CD4-positive, alpha-beta T cell treated with Interleukin-4 for 1 hour (primary cell): Measurements from ENCODE around the gene FYB1.

Source experiments
- DNase-seq, 2 donors: peaks; one replicate each; pipeline ENCODE4 v3.0.0-alpha.2; 2020 to 2022

Gene FYB1

DNA sequence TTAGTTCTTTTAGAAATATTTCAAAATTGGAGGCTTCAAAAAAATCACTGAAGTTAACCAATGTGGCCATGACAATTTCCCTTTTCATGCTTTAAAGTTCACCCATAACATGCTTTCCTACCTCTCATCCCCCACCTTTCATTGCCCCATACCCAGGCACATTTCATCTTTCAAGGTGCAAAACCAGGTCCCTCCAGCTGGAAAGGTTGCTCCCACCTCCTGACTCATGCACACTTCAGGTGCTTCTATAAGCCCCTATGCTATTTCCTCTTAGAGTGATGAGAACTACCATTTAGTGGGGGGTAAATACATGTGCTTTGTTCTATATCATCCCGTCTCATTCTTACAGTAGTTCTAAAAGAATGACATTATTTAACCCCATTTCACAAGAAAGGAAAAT is 15.4 kb downstream of the FYB1 start:
- DNase-seq, result no peak

DNA sequence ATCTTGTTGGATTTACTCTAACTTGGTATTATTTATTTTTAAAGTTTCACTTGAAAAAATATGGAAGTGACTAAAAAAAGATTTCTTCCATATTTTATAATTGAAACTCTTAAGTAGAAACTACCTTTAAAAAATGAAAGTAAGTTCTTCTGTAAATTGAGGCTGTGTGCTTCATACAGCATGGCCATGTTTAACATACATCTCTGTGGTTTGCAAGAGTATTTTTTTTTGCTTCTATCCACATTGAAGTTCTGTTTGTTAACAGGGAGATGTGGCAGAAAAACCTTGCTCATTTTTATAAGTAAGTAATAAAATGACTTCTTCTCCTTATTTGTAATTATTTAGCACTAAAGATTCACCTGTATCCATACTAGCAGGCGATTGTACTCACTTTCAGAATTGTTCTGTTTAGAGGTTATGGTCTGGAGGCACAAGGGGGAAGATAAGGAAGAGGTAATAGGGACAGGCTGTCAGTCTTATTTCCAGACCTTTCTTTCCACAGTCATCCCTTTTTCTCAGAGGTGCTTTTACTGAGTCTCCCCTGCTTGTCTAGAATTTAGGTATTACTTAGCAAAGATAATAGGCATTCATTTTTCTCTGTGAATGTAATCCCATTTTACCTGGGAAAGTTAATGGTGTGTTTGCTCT is 16.0 kb downstream of the FYB1 start:
- no peak for DNase-seq

DNA sequence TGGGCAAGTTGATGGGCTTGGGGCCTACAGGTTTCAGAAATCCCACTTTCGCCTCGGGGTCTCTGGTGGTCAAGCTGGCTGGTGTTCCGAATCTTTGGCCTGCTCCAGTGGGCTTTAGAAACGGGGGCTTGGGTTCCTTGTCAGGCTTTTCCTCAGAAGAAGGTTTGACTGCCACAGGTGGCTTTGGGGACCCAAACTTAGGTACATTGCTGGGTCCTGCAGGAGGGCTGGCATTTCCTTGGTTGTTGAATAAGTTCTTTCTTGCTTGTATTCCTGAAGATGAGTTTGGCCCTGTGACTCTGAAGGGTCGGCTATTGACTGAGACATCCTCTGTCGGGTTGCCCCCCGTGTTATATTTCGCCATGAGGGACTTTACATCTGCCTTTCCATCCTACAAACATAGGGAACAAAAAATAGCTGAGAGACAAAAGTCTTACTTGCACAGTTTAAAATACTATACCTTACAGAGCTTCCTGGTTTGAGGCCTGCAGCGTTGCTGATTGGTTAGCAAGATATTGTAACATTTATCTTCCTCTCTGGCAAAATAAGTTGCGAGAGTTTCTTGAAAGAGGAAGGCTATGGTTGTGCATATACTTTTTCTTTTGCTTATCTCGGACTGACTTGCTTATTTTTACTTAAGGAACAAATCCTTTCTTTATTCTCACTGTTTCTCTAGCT is 16.6 kb downstream of the FYB1 start:
- peak; percentile 48 to 76 for DNase-seq

DNA sequence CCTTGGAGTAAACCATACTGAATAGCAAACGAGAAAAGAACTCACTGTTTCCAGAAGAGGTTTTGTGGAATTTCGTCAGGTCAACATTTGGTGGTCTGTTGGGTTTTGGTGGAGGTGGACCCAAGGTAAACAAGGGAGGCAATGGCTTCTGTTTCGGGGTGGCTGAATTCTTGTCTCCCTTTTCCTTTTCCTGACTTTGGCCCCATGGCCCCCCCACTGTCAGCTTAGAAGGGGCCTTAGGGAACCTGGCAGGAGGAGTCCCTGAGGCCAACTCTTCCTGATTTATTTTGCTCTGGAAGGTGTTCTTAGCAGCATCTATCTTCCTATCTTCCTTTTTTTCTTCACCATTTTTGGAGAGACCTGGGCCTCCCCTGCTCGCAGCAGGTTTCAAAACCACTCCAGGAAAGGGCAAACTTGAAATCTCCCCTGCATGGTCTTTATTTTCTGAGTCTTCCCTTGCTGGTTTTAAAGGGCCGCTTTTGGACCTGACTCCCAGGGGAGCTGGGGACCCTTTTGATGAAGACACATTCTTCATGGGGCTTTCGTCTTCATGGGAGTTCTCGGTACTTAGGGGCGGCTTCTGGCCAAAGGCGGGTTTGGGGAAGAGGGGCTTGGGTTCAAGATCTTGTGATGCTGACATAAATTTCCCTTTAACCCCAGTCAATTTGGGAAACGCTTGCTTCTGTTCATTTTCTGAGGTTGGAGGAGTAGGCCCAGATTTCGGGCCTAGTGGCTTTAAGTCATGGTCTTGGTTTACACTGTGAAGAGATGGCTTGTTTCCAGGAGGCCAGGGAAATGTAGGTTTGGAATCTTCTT is 17.4 kb downstream of the FYB1 start:
- DNase-seq, result no peak

DNA sequence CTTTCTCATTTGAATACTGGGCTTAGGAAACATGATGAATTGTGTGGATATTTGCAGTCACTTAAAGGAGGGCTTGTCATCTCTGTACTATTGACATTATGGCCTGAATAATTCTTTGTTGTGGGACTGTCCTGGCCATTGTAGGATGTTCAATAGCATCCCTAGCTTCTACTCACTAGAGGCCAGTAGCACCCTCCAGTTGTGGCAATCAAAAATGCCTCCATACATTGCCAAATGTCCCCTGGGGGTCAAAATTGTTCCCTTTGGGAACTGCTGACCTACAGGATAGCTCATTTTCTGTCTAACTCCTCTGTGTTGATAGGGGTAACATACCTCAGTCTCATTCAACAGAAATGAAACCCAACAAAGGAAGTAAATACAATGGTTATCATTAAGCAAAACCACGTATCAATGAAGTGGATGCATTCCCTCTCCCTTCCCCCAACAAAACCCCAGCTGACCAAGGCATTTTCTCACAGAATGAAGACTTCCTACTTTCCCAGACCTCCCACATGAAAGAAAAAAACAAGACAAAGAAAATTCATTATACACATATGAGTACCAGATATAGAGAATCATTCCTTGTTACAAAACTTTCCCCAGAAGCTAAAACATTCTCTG is 18.1 kb downstream of the FYB1 start:
- DNase-seq, result peak in 1 of 2 donors; percentile 62

DNA sequence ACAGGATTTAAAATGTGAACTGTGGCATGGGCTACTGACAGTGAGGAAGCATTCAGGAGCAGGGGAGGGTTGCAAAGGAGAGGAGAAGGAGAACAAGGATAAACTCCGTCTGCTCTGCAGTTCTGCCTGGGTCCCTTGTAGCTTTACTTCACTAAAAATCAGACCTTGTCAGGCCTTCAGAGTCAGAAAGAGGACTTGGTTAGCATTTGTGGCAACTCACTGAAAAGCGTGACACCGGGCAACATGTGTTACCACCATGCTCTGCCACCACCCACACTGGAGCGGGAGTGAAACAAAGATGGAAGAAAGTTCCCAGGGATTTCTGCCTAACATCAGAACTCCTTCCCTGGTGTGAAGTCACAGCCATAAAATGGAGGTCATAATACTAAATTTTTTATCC is 19.3 kb downstream of the FYB1 start:
- DNase-seq, result no peak

DNA sequence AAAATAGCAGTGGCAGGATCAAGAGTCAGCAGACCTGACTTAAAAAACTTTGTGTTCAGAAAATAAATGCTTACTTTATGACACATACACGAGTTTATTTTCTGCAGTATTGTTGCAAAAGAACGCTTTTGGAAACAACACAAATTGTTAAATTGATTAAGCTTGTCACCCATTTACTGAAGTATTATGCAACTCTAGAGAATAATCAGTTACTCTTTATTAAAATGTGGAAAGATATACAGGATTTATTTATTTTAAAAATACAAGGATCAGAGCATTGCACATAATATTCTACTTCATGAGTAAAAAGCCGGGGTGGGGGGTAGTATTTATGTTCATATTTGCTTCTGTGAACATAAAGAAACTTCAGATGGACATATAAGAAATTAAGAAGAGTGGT is 20.0 kb downstream of the FYB1 start:
- no peak for DNase-seq

DNA sequence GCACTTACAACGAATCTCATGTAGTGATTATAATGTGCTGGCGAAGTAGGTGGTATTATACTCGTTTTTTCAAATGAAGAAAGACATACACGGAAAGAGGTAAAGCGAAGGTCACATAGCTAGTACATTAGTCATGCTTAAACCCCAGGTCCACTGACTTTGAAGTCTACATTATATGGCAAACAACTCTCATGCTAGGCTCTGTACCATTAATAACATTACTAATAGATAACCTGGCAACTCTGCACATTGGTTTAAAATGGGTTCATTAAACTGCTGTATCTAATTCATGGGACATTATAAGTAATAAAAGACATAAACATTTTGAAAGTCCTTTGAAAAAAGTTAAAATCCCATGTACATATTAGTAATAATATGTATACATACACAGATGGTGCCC is 21.2 kb downstream of the FYB1 start:
- DNase-seq, result peak in 1 of 2 donors; percentile 46

DNA sequence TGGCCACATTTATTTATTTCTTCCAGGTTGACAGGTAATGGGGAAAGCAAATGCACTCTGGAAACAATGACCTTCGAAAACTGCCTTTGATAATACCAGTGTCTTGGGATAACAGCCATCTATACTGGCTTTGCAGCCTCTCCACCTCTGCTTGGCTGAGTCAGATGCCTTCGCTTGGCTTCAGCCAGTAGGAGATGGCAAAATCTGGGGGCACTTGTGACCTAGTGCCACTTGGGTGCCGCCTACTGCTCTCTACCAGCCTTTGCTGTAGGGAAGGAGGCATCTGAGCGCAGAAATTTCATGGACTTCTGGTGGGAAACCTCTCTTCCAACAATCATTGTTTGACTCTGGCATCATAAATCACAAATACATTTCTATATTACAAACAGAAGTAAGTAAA is 21.8 kb downstream of the FYB1 start:
- peak; percentile 64 to 75 for DNase-seq

DNA sequence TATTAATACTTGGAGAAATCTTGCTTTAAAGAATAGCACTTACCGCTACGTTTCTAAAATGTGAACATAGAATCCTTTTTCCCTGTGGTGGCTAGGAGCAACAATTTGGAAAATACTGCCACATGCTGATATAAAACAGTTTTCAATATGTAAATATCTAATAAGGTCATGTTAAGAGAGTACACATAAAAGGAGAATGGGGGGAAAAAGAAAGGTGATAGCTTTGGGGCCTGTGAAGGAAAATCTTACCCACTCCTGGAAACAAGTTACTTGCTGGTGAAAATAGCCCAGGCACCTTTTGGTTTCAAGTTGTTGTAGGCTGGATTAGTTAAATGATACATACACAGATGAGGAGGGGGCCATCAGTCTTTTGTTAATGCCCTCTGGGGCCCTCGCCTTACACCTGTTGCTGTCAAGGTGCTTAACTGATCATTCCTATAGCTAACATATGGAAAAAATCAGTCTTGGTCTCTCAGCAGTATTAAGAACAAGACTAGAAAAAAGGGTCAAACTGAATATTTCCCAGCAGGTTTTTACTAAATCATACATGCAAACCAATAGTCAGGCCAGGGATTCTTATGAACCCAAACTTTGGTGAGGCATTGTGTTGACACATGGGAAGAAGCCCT is 24.1 kb downstream of the FYB1 start:
- DNase-seq, result no peak

DNA sequence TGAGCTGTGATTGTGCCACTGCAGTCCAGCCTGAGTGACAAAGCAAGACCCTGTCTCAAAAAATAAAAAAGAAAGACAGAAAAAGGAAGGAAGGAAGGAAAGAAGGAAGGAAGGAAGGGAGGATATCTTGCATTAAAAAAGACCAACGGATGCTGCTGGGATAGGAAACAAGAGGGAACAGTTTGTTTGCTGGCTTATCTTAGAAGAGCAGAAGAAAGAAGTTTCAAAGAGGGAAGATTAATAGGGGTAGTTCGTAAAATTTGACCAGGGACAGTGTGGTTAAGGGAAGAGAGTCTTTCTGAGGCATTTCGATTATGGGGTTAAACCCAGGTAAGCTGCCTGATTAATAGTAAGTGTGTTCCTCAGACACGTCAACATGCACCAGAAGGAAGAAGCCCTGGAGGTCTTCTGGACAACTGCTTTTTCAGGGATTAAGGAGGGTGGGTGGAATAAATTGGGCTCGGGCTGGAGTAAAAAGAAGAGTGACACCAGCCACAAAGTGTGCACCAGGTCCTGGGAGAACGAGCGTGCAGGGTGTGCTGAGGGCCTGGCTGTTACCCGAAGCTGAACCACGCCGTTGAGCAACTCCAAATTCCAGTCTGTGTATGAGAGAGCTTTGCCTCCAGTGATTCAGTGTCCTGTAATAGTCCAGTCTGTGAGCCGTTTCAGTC is 24.8 kb downstream of the FYB1 start:
- no peak for DNase-seq

DNA sequence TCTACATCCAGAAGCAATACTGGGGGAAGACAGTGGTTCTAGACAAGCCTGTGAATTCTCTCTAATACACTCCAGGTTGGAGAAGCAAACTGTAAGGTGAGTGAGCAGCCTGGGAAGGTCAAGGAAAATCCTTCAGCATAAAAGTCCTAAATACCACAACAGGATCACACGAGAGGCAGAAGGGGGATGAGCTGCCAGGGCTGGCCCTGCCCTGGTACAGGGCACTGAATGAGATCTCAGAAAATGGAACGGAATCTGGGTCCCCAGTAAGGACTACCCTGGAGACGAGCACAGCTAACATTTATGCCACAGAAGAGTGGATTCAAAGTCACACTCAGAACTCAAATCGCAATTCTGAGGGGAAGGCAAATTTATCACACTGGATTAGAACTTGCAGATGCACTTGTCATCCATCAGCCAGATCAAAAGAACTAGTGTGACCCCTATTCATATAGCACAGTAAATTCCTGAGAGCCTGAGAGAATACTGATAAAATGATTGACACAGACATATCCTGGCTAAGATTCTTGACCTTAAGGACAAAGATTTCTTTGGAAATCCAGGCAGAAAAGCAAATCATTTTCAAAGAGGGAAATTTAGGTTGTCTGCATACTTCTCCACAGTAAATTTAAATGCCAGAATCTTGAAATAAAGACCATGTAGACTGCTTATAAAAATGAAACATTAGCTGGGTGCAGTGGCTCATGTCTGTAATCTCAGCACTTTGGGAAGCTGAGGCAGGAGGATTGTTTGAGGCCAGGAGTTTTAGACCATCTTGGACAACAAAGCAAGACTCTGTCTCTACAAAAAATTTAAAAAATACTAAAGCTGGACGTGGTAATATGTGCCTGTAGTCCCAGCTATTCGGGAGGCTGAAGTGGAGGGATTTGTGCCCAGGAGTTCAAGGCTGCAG is 25.6 kb downstream of the FYB1 start:
- DNase-seq, result no peak

DNA sequence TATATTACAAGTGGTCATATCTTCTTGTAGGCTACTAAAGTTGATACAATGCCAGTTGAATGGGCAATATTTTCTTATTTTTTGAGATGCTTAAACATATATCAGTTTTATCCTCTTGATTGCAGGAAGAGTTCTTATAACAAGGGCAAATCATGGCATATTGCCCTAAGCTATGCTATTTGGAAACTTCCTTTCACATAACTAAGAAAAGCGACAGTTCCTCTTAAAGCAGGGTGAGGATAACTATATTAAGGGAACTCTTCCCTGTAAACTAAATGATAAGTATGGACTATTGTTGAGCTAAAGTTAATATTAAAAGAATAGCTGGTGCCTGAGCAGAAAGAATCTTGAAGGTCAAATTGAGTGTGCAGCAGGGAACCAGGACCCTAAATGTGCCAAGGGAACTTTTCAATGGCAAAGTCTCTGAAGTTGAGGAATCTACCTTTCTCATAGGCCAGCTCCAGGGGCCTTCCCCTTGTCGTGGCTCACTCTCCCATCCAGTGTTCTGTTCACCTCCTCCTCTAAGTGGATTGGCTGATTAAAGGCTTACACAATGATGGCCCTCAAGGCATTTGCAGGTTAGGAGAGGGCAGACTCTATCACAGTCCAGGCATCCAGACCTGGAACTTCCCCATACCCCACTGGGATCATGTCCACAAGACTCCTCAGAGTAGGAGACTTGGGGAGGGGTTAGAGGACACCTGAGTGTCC is 26.8 kb downstream of the FYB1 start:
- no peak for DNase-seq

DNA sequence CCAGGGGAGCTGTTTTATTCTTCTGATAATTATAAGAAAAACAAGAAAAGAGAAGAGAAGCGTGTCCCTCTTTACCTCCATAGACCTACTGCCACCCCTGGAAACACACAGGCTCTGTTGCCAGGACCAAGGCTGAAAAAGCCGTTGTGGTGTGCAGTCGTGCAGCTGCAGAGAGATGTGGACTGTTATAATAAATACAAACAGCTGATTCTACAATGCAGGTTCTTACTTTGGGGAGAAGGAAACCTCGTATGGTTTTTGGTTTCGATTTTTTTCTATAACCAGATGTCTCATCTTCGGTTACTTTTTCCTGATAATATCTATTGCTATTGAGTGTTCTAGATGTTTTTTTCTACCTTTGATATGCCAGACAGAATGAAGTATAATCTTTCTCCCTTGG is 28.1 kb downstream of the FYB1 start:
- DNase-seq, result peak in 1 of 2 donors; percentile 76

DNA sequence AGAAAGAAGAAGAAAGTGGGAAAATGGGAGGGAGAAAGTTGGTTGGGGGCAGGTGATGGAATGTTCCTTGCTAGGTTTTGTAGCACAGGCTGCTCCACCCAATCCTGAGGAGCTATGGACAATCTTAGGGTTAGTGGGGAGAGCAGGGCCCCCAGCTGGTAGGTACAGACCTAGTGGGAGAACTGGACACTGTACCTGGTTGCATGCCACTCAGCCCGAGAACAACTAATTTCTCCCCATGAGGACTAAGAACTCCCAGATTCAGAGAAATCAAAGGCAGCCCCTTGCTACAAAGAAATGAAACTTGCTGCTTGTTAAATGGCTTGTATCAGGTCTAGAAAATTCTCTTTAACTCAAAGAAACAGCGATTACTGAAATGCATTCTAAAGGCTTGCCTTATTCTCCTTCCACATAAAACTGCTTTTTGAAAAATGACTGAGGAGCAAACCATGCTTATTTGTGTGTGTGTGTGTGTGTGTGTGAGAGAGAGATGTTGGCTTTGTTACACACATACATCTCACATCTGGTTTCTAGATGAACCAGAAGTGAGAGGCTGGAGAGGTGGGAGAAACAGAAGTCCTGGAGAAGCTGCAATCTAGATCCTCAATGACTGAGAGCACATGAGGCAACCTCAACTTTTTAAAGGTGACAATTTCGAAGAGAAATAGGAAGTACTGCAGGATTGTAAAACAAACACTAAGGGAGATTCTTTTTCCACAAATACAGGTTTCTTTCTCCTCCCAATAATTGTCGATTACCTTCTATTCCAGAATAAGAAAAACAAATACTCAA is 28.9 kb downstream of the FYB1 start:
- DNase-seq, result no peak

DNA sequence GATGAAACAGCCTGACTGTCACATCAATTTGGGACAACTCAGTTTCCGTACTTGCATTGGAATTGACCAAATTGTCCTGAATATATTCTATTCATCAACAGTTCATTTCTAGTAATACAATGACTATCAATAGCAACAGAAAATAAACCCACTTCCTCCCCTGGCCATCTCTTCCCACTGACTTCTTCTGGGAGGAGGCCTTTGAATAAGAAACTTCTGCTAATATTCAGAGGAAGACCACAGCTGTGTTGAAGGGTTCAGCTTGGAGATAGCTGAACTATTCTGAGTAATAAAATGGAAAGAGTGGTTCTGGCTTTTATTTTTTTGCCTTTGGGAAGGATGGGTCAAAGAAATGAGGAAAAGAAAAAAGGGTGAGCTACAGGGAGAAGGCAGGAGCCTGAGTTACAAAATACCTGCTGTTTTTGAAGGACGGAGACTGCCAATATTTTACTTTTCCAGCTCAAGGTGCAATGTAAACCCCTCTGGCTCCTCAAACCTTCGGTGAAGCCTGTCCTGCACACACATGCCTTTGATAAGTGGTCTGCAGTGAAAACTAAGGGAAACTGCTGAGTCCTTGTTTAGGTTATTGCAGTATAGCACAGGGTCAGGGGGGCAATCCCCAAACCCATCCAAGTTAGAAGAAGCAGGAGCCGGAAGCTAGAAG is 29.9 kb downstream of the FYB1 start:
- DNase-seq, result no peak

DNA sequence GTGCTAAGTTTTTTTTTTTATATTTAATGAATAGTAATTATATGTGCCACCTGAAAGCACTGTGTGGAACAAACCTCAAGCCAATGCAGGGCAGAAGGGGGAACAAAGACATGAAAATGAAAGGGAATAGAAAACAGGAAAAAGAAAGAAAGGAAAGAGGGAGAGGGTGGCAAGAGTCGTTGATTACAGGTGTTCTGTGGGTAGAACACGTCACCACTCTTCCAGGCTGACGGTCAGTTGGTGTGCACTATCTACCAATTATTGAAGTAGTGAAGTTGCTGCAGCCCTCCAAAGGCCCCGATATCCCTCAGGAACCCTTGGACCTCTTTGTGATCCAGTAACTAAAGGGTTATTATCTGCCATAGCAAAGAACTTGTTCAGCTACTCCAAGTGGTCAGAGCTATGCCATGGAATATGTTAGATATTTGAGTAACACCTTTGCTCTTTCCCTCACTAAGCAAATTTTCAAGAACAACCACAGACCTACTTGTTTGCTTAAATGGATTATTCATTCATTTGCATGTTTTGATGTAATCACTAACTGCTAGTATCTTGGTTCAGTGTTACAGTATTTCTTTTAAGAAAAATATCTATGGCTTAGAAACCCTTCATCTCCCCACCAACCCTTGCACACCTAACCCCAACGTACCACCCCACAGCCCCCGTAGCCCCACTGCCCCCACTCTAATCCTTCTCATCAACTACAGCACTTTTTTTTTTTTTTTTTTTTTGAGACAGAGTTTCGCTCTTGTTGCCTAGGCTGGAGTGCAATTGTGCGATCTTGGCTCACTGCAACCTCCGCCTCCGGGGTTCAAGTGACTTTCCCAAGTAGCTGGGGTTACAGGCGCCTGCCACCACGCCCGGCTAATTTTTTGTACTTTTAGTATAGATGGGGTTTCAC is 31.3 kb downstream of the FYB1 start:
- peak in 1 of 2 donors; percentile 62 for DNase-seq
